HG03432 (cell line): ENCODE results near the gene SLC35F4.
A peak's percentile ranks its signal among the peaks of the same experiment; 100 is the strongest.

Experiments used
- ATAC-seq: cut with Tn5 transposase; IDR thresholded peaks from one replicate; pipeline ENCODE4 v1.9.1; 2021; ENCODE audit warnings: mild to moderate bottlenecking, moderate library complexity; ENCODE audit not compliant: unreplicated experiment

SLC35F4 gene

GRCh38 chr14:57641776-57642175 lies 224.1 kb downstream of the SLC35F4 start:
- no peak for ATAC-seq

GRCh38 chr14:57640036-57640435 lies 225.9 kb downstream of the SLC35F4 start:
- ATAC-seq, result no peak

- ATAC-seq, result no peak
Measured at GRCh38 chr14:57637901-57638300, 228.0 kb downstream of the SLC35F4 start.

- ATAC-seq, result no peak
Measured at GRCh38 chr14:57634335-57634734, 231.6 kb downstream of the SLC35F4 start.

- ATAC-seq, result no peak
Measured at GRCh38 chr14:57632649-57633048, 233.2 kb downstream of the SLC35F4 start.

GRCh38 chr14:57617510-57617909 lies 248.4 kb downstream of the SLC35F4 start:
- no peak for ATAC-seq

- ATAC-seq, result no peak
Measured at GRCh38 chr14:57612946-57613345, 252.9 kb downstream of the SLC35F4 start.

- ATAC-seq, result no peak
Measured at GRCh38 chr14:57611555-57612075, 254.3 kb downstream of the SLC35F4 start.

GRCh38 chr14:57610631-57611030 lies 255.3 kb downstream of the SLC35F4 start:
- ATAC-seq, result no peak

- no peak for ATAC-seq
Measured at GRCh38 chr14:57609192-57610075, 256.5 kb downstream of the SLC35F4 start.

- no peak for ATAC-seq
Measured at GRCh38 chr14:57607086-57607485, 258.8 kb downstream of the SLC35F4 start.

GRCh38 chr14:57583396-57583795 lies 282.5 kb downstream of the SLC35F4 start:
- ATAC-seq, result no peak

GRCh38 chr14:57582746-57583145 lies 283.1 kb downstream of the SLC35F4 start:
- ATAC-seq, result no peak

- no peak for ATAC-seq
Measured at GRCh38 chr14:57578801-57579200, 287.1 kb downstream of the SLC35F4 start.

- no peak for ATAC-seq
Measured at GRCh38 chr14:57576498-57576897, 289.4 kb downstream of the SLC35F4 start.

GRCh38 chr14:57575482-57575881 lies 290.4 kb downstream of the SLC35F4 start:
- ATAC-seq, result no peak

GRCh38 chr14:57574617-57575288 lies 291.1 kb downstream of the SLC35F4 start:
- ATAC-seq, result no peak

- peak; percentile 44 for ATAC-seq
Measured at GRCh38 chr14:57573173-57573572, 292.7 kb downstream of the SLC35F4 start.

- ATAC-seq, result no peak
Measured at GRCh38 chr14:57568554-57568953, 297.3 kb downstream of the SLC35F4 start.

GRCh38 chr14:57567220-57567619 lies 298.7 kb downstream of the SLC35F4 start:
- ATAC-seq, result no peak

- peak; percentile 92 for ATAC-seq
Measured at GRCh38 chr14:57560681-57561080, 305.2 kb downstream of the SLC35F4 start.

GRCh38 chr14:57559576-57559975 lies 306.3 kb downstream of the SLC35F4 start:
- no peak for ATAC-seq
